OCI-LY1 (cell line): ENCODE results near the gene CNTN1.

Experiments
- EZH2 ChIP-seq: fragments of 200-600 bp; sonication (generic), shearing (Covaris generic); IDR thresholded peaks from 2 replicates; pipeline ENCODE4 v1.8.0; 2017; ENCODE audit warnings: borderline replicate concordance, mixed run types, mild to moderate bottlenecking, antibody characterized with exemption, low read length, moderate library complexity, mixed read lengths
- TF ChIP-seq, protein P1 (sequence below): fragments of 200-600 bp; sonication (generic), shearing (Covaris generic); IDR thresholded peaks from 2 replicates; pipeline ENCODE4 v1.5.1; 2017; ENCODE audit warnings: mild to moderate bottlenecking, antibody characterized with exemption, low read length, moderate library complexity, mixed read lengths

DNA sequence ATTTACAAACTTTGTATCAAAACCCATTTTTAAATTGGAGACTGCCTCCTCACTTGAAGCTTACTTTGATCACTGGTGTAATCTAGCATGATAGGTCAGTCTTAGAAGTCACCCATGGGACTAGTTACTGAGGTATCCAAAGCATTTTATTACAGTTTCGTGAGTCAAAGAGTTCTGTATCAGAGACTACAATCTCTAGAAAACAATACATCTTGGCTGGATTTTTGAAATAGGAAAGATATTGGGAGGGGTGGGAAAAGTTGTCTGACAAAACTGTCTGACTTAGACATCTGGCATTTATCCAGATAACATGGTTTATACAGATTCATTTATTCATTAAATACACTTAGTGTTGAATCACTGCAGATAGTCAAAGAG, 322.4 kb downstream of the CNTN1 start:
- TF ChIP-seq, protein P1, sequence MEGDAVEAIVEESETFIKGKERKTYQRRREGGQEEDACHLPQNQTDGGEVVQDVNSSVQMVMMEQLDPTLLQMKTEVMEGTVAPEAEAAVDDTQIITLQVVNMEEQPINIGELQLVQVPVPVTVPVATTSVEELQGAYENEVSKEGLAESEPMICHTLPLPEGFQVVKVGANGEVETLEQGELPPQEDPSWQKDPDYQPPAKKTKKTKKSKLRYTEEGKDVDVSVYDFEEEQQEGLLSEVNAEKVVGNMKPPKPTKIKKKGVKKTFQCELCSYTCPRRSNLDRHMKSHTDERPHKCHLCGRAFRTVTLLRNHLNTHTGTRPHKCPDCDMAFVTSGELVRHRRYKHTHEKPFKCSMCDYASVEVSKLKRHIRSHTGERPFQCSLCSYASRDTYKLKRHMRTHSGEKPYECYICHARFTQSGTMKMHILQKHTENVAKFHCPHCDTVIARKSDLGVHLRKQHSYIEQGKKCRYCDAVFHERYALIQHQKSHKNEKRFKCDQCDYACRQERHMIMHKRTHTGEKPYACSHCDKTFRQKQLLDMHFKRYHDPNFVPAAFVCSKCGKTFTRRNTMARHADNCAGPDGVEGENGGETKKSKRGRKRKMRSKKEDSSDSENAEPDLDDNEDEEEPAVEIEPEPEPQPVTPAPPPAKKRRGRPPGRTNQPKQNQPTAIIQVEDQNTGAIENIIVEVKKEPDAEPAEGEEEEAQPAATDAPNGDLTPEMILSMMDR = no peak
- TF ChIP-seq EZH2 = no peak
